ENCODE data around the gene SMIM14.
A peak's percentile ranks its signal among the peaks of the same experiment; 100 is the strongest.
"Not testable (repeated sequence)": the region's sequence is repeated elsewhere in the genome, so short reads cannot be mapped to it uniquely, and the experiment has no call there.

SMIM14 gene

GRCh38 chr4:39642885-39643552, 4.4 kb upstream of the SMIM14 start:
- DNase-seq, result no peak

DNA sequence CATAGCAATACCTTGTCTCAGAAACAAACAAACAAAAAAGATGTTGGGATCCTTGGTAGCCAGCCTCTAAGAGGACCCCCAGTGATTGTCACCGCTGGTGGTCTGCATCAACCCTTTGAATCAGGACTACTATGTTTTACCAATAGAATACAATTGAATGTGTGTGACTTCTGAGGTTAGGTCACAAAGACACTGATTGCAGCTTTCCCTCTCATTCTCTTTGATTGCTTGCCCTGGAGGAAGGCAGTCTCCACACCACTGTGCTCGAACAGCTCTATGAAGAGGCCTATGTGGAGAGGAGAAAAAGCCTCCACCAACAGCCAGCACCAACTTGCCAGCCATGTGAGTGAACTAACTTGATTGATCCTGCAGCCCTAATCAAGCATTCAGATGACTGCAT, 2.8 kb upstream of the SMIM14 start:
- no peak for DNase-seq

DNA sequence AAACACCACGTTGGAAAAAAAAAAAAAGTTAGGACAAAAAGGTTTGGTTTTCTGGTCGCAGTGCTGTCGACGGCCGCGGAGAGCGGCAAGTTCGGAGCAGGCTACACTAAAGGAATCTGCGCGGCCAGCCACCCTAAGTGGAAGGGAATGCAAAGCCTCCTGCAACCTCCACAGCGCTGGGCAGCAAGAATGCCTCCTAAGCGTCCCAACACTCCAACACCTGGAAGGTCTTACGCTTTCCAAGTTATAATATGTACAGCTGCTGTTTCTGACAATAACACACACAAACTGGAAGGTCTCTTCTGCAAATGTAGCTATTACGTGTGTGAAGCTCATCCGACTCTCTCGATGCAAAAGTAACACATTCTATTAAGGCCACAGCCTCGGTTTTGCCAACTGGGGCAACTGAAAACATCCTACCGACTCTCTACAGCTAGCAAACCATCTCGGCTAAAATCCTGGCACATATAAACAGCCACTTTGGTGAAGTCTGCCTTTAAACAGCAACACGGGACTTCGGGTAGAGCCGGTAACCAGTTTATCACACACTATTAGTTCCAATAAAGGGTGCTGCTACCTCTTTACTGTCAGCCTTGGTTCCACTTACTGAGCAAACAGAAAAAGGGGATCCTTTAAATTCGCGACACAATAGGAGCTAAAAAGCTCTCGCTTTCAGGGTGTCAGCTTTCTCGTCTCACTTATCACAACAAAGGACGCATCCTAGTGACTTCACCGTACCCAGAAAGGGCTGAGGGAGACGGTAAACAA, 895 bp downstream of the SMIM14 start:
- peak; percentile 62 for DNase-seq

DNA sequence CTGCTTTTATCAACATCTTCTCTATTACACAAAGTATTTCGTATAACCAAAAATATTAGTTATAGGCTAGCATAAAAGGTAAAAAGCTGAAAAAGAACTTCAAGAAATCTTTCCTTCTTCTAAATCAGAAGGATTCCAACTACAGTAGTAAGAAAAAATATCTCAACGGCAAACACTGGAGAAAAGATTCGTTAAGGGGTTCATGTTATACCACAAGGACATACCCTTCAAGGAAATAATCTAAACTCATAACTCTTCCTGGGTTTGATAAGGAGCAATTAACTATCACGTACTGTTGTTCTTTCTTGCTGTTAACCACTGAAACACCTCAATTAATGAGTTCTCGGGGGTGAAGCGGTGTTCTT, 1.5 kb downstream of the SMIM14 start:
- DNase-seq, result no peak

- no peak for DNase-seq
These were observed 2.0 kb downstream of the SMIM14 start for GRCh38 chr4:39636531-39637184.

DNA sequence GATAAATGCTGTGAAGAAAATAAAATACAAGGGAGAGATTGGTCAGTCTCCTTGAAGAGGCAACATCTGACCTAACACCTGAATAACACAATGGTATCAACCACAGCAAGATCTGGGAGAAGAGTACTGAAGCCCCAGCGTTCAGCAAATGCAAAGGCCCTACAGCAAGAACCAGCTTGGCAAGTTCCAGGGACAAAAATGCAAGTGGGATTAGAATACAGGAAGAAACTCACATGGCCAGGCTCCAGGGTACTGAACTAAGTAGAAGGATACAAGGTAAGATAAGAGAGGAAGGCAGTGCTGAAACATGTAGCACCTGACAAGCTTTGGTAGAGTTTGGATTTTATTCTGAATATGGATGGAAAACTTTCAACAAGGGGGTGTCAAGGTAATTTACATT, 3.6 kb downstream of the SMIM14 start:
- no peak for DNase-seq

- DNase-seq, result no peak
These were observed 7.0 kb downstream of the SMIM14 start for GRCh38 chr4:39631700-39632079.

- no peak for DNase-seq
These were observed 11.3 kb downstream of the SMIM14 start for GRCh38 chr4:39627413-39627812.

GRCh38 chr4:39626913-39627312, 11.8 kb downstream of the SMIM14 start:
- DNase-seq, result no peak

- no peak for DNase-seq
These were observed 12.4 kb downstream of the SMIM14 start for GRCh38 chr4:39626261-39626660.

DNA sequence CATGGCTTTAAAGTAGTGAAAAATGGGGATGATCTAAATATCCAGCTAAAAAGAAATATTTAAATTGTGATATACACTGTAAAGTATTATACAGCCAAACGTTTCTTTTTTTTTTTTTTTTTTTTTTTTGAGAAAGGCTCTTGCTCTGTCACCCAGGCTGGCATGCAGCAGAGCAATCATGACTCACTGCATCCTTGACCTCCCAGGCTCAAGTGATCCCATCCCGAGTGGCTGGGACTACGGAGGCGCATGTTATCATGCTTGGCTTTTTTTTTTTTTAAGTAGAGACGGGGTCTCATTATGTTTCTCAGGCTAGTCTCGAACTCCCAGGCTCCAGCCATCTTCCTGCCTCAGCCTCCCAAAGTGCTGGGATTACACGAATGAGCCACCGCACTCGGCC, 17.1 kb downstream of the SMIM14 start:
- no peak for DNase-seq

GRCh38 chr4:39620551-39621313, 17.9 kb downstream of the SMIM14 start:
- no peak for DNase-seq

DNA sequence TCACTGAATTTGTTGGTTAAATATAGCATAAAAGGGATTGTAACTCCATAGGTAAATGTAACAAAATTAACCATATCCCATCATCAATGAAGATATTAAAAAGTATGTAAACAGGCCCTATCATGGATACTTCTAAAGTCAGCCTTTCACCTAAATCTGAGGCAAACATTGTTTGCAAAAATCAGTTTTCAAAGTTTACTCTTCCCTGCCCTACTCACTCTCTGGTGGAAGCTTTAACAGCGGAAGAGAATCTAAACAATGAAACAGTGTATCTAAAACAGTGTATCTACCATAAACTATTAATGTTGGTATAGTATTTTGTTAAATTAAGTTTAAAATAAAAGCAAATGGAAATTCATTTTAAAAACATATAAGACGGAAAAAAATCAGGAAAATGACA, 21.1 kb downstream of the SMIM14 start:
- no peak for DNase-seq

DNA sequence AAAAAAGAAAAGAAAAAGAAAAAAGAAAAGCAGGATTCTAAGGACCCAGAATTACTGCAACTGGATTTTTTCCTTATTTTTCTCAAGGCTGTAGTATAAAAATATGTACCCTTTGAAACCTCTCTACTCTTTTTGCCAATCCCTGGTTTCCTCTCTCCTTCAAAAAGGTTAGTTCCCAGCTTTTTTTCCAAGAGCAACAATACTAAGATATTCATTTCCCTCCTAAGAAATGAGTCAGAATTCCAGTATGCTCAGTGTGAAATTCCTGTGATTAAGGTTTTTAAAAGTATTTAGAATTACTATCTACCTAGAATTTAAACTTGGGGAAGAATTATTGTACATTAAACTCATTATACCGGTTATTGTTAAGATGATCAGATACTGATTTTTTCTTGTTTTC, 22.0 kb downstream of the SMIM14 start:
- DNase-seq, result no peak

DNA sequence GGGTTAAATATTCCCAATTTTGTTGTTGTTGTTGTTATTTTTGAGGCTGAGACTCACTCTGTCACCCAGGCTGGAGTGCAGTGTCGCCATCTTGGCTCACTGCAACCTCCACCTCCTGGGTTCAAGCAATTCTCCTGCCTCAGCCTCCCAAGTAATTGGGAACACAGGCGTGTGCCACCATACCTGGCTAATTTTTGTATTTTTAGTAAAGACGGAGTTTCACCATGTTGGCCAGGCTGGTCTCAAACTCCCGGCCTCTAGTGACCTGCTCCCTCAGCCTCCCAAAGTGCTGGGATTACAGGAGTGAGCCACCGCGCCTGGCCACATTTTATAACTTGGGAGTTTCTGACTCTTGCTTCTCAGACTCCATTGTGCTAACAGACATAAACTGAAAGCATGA, 22.6 kb downstream of the SMIM14 start:
- not testable (repeated sequence) for DNase-seq

- no peak for DNase-seq
These were observed 24.0 kb downstream of the SMIM14 start for GRCh38 chr4:39614487-39615162.

- no peak for DNase-seq
These were observed 25.5 kb downstream of the SMIM14 start for GRCh38 chr4:39613093-39613656.

- no peak for DNase-seq
These were observed 29.2 kb downstream of the SMIM14 start for GRCh38 chr4:39609454-39609931.

- DNase-seq, result no peak
These were observed 30.2 kb downstream of the SMIM14 start for GRCh38 chr4:39608451-39608850.

DNA sequence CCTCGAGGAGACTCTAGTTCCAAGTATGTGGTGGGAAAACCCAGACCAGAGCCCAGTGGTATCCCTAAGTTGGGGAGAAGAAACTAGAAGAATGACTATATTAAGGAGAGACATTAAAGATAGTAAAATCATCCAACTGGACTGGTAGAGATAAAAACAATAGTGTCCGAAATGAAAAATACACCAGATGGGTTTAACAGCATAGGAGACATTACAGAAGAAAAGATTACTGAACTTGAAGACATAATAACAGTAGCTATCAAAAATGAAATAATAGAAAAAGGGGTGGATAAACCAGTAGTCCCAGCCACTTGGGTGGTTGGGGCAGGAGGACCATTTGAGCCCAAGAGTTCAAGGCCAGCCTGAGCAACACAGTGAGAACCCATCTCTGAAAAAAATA, 31.9 kb downstream of the SMIM14 start:
- DNase-seq, result no peak

GRCh38 chr4:39597695-39598381, 40.8 kb downstream of the SMIM14 start:
- no peak for DNase-seq

- DNase-seq, result no peak
These were observed 41.7 kb downstream of the SMIM14 start for GRCh38 chr4:39596971-39597370.

Measured in left hindlimb (tissue), 1 donor.